GM12878 (cell line): ENCODE data around the gene CCR7. TPM values are rescaled to one million over a fixed set of nuclear protein-coding genes. Genes with fewer than 3 reads are reported as not detected.

Experiments used
- ATF7 ChIP-seq: fragments of 450-650 bp; IDR thresholded peaks from 2 replicates; pipeline ENCODE4 v1.6.1; 2016; ENCODE audit warnings: low read depth, mild to moderate bottlenecking
- BCL11A ChIP-seq: IDR thresholded peaks from 2 replicates; pipeline ENCODE4 v1.6.1; 2011; ENCODE audit warnings: low read depth, low read length
- BMI1 ChIP-seq: fragments of 450-650 bp; IDR thresholded peaks from 2 replicates; pipeline ENCODE4 v1.6.1; 2016; ENCODE audit warnings: mild to moderate bottlenecking, moderate library complexity, borderline replicate concordance
- CBFB ChIP-seq: IDR thresholded peaks from 2 replicates; pipeline ENCODE4 v1.6.1; 2016; ENCODE audit warnings: antibody characterized with exemption, low read depth
- CBX5 ChIP-seq: sonication (generic); IDR thresholded peaks from 2 replicates; pipeline ENCODE4 v1.6.1; 2016; ENCODE audit warnings: low read depth, moderate library complexity, mild to moderate bottlenecking, inconsistent platforms
- EP300 ChIP-seq, 2 experiments: fragments of 150-350 bp in 1 of 2; IDR thresholded peaks; 2 replicates each; pipeline ENCODE4 v1.6.1; 2011 to 2012; ENCODE audit warnings: low read depth in 2 of 2, low read length in 2 of 2, borderline replicate concordance in 1 of 2, improper control_type of control experiment in 1 of 2, inconsistent platforms in 1 of 2; ENCODE audit not compliant: control insufficient read depth in 1 of 2
- EZH2 ChIP-seq: IDR thresholded peaks from 2 replicates; pipeline ENCODE4 v1.6.1; 2012; ENCODE audit warnings: low read depth, mild to moderate bottlenecking, control low read depth, inconsistent platforms, low read length, borderline replicate concordance; ENCODE audit not compliant: control insufficient read depth
- FOS ChIP-seq: IDR thresholded peaks from 3 replicates; pipeline ENCODE4 v1.6.1; 2011; ENCODE audit warnings: borderline replicate concordance; ENCODE audit not compliant: insufficient read length; ENCODE audit errors: extremely low read depth
- FOXK2 ChIP-seq: fragments of 450-650 bp; IDR thresholded peaks from 2 replicates; pipeline ENCODE4 v1.6.1; 2017; ENCODE audit warnings: mild to moderate bottlenecking, moderate library complexity
- GABPA ChIP-seq: IDR thresholded peaks from 2 replicates; pipeline ENCODE4 v1.6.1; 2014; ENCODE audit warnings: antibody characterized with exemption, low read depth, mild to moderate bottlenecking, inconsistent platforms
- HDAC6 ChIP-seq: fragments of 200-600 bp; sonication (generic); IDR thresholded peaks from one replicate; pipeline ENCODE4 v1.8.0; 2017; ENCODE audit warnings: antibody characterized with exemption; ENCODE audit not compliant: unreplicated experiment
- KDM1A ChIP-seq: fragments of 200-600 bp; sonication (generic); IDR thresholded peaks from 2 replicates; pipeline ENCODE4 v1.6.1; 2016; ENCODE audit warnings: borderline replicate concordance
- LARP7 ChIP-seq: fragments of 450-650 bp; IDR thresholded peaks from 2 replicates; pipeline ENCODE4 v1.6.1; 2017; ENCODE audit warnings: mild to moderate bottlenecking
- MEF2A ChIP-seq: IDR thresholded peaks from 2 replicates; pipeline ENCODE4 v1.6.1; 2011; ENCODE audit warnings: low read depth, mild to moderate bottlenecking, low read length, moderate library complexity; ENCODE audit not compliant: insufficient read depth
- MLLT1 ChIP-seq: fragments of 450-650 bp; IDR thresholded peaks from 2 replicates; pipeline ENCODE4 v1.6.1; 2016; ENCODE audit warnings: mild to moderate bottlenecking
- NFIC ChIP-seq: IDR thresholded peaks from 2 replicates; pipeline ENCODE4 v1.6.1; 2012; ENCODE audit warnings: low read depth, mild to moderate bottlenecking, inconsistent platforms, low read length, moderate library complexity
- NFYB ChIP-seq: IDR thresholded peaks from 2 replicates; pipeline ENCODE4 v1.6.1; 2011; ENCODE audit warnings: low read depth, mild to moderate bottlenecking, low read length, improper control_type of control experiment, moderate library complexity; ENCODE audit not compliant: insufficient read depth
- RAD21 ChIP-seq: IDR thresholded peaks from 2 replicates; pipeline ENCODE4 v1.6.1; 2011; ENCODE audit warnings: mild to moderate bottlenecking, low read depth, low read length, moderate library complexity; ENCODE audit not compliant: insufficient read depth
- RCOR1 ChIP-seq: conservative IDR thresholded peaks from 2 replicates; pipeline ENCODE4 v1.6.1; 2012; ENCODE audit warnings: low read depth, low read length, improper control_type of control experiment
- SMAD1 ChIP-seq: fragments of 450-650 bp; IDR thresholded peaks from 2 replicates; pipeline ENCODE4 v1.6.1; 2018; ENCODE audit warnings: mild to moderate bottlenecking, low read depth; ENCODE audit not compliant: partially characterized antibody
- TAF1 ChIP-seq: IDR thresholded peaks from 2 replicates; pipeline ENCODE4 v1.6.1; 2011; ENCODE audit warnings: mild to moderate bottlenecking, low read depth, low read length, borderline replicate concordance
- USF2 ChIP-seq: IDR thresholded peaks from 2 replicates; pipeline ENCODE4 v1.6.1; 2011; ENCODE audit warnings: low read depth, low read length, improper control_type of control experiment, borderline replicate concordance
- ZBED1 ChIP-seq: IDR thresholded peaks from 2 replicates; pipeline ENCODE4 v1.6.1; 2016; ENCODE audit warnings: borderline replicate concordance
- ZNF207 ChIP-seq: fragments of 450-650 bp; IDR thresholded peaks from 2 replicates; pipeline ENCODE4 v1.6.1; 2014; ENCODE audit warnings: antibody characterized with exemption, mild to moderate bottlenecking, borderline replicate concordance
- ZZZ3 ChIP-seq: IDR thresholded peaks from 2 replicates; pipeline ENCODE4 v1.6.1; 2011; ENCODE audit warnings: low read depth; ENCODE audit not compliant: control insufficient read depth, insufficient read length
- polyA plus RNA-seq, 11 experiments: library from polyadenylated mRNA; depleted of rRNA in 4 of 11; unstranded in 6 of 11; stranded (reverse) in 5 of 11; fragments of >200 nt; fragmentation: Nextera tagmentation in 4 of 11; fragmentation: Illumina TruSeq in 1 of 11; extraction: Ambion mirVana in 4 of 11; extraction: Trizol in 1 of 11; gene quantifications; 1 replicate in 1 of 11; 2 replicates in 10 of 11; pipeline versions ENCODE4 v1.2.1 to v1.2.3, GENCODE V29; 2011 to 2016; ENCODE audit warnings: inconsistent platforms in 2 of 11, missing spikeins in 2 of 11, low read depth in 1 of 11
- total RNA-seq, 4 experiments: library from RNA; depleted of rRNA in 3 of 4; stranded (reverse); fragments of >200 nt in 3 of 4; fragmentation: Illumina TruSeq in 1 of 4; extraction: Trizol in 1 of 4; gene quantifications; 2 replicates each; pipeline versions ENCODE4 v1.2.1 to v1.2.3, GENCODE V29; 2013 to 2021
- TF ChIP-seq, protein P1 (sequence below): fragments of 450-650 bp; IDR thresholded peaks from 2 replicates; pipeline ENCODE4 v1.6.1; 2017; ENCODE audit warnings: borderline replicate concordance
- TF ChIP-seq, protein P2 (sequence below): IDR thresholded peaks from 2 replicates; pipeline ENCODE4 v1.6.1; 2012; ENCODE audit warnings: low read depth, low read length, improper control_type of control experiment

CCR7 gene
- total and polyA plus RNA-seq, 10 of the 15 experiments (the other 5 are each of a cell fraction or from before 2014, with no cell fraction given) = 131 to 1,171 (median 260) TPM

GRCh38 chr17:40555296-40556190 lies 9.7 kb downstream of the CCR7 start (continued):
- TF ChIP-seq, protein P1, sequence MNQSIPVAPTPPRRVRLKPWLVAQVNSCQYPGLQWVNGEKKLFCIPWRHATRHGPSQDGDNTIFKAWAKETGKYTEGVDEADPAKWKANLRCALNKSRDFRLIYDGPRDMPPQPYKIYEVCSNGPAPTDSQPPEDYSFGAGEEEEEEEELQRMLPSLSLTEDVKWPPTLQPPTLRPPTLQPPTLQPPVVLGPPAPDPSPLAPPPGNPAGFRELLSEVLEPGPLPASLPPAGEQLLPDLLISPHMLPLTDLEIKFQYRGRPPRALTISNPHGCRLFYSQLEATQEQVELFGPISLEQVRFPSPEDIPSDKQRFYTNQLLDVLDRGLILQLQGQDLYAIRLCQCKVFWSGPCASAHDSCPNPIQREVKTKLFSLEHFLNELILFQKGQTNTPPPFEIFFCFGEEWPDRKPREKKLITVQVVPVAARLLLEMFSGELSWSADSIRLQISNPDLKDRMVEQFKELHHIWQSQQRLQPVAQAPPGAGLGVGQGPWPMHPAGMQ = no peak
- TF ChIP-seq GABPA = no peak
- no peak for TF ChIP-seq FOS
- no peak for TF ChIP-seq CBX5
- no peak for TF ChIP-seq EZH2
- no peak for TF ChIP-seq BMI1
- no peak for TF ChIP-seq LARP7
- TF ChIP-seq KDM1A = no peak
- no peak for TF ChIP-seq RCOR1
- no peak for TF ChIP-seq HDAC6
- TF ChIP-seq NFYB = no peak
- TF ChIP-seq MLLT1 = peak; percentile 35
- TF ChIP-seq ZZZ3 = no peak
- TF ChIP-seq, protein P2, sequence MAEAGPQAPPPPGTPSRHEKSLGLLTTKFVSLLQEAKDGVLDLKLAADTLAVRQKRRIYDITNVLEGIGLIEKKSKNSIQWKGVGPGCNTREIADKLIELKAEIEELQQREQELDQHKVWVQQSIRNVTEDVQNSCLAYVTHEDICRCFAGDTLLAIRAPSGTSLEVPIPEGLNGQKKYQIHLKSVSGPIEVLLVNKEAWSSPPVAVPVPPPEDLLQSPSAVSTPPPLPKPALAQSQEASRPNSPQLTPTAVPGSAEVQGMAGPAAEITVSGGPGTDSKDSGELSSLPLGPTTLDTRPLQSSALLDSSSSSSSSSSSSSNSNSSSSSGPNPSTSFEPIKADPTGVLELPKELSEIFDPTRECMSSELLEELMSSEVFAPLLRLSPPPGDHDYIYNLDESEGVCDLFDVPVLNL = no peak
- 0 out of 2 replicates have a peak, but pooled peaks have one; percentile 42 for TF ChIP-seq ATF7
- no peak for TF ChIP-seq EP300 (IDR thresholded peaks at IDR 0.05; ENCODE audit: borderline replicate concordance in 1 of 2, control insufficient read depth in 1 of 2, low read depth in 2 of 2, low read length in 2 of 2)
- no peak for TF ChIP-seq NFIC
- TF ChIP-seq SMAD1 = no peak
- no peak for TF ChIP-seq MEF2A
- TF ChIP-seq USF2 = no peak
- no peak for TF ChIP-seq ZNF207
- no peak for TF ChIP-seq TAF1
- no peak for TF ChIP-seq BCL11A
- no peak for TF ChIP-seq CBFB
- peak; percentile 59; the same call in 1 of the 2 replicates for TF ChIP-seq ZBED1
- no peak for TF ChIP-seq RAD21
- no peak for TF ChIP-seq FOXK2
